ENCODE results near the gene NUP43.

- TF ChIP-seq CTCF (IDR thresholded peaks at IDR 0.05), result no peak
- no peak for TF ChIP-seq POLR2A (IDR thresholded peaks at IDR 0.05)
Measured at GRCh38 chr6:149763866-149764265, 17.5 kb upstream of the NUP43 start.
